C4-2B (cell line): ENCODE results near the gene CNFN.

Experiments used
- H3K27ac ChIP-seq: fragments of 450-650 bp; 2 replicates; pipeline ENCODE4 v1.5.1; 2017
- ZFX ChIP-seq: fragments of 450-650 bp; IDR thresholded peaks from 2 replicates; pipeline ENCODE4 v1.6.1; 2017
- TF ChIP-seq, protein P1 (sequence below): fragments of 450-650 bp; conservative IDR thresholded peaks from 2 replicates; pipeline ENCODE4 v1.5.1; 2017; ENCODE audit warnings: mild to moderate bottlenecking

Gene CNFN

GRCh38 chr19:42370626-42371175 is 19.4 kb downstream of the CNFN start:
- TF ChIP-seq ZFX, result no peak
- TF ChIP-seq, protein P1, sequence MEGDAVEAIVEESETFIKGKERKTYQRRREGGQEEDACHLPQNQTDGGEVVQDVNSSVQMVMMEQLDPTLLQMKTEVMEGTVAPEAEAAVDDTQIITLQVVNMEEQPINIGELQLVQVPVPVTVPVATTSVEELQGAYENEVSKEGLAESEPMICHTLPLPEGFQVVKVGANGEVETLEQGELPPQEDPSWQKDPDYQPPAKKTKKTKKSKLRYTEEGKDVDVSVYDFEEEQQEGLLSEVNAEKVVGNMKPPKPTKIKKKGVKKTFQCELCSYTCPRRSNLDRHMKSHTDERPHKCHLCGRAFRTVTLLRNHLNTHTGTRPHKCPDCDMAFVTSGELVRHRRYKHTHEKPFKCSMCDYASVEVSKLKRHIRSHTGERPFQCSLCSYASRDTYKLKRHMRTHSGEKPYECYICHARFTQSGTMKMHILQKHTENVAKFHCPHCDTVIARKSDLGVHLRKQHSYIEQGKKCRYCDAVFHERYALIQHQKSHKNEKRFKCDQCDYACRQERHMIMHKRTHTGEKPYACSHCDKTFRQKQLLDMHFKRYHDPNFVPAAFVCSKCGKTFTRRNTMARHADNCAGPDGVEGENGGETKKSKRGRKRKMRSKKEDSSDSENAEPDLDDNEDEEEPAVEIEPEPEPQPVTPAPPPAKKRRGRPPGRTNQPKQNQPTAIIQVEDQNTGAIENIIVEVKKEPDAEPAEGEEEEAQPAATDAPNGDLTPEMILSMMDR, result no peak
- H3K27ac ChIP-seq, result no peak overlapping the region

DNA sequence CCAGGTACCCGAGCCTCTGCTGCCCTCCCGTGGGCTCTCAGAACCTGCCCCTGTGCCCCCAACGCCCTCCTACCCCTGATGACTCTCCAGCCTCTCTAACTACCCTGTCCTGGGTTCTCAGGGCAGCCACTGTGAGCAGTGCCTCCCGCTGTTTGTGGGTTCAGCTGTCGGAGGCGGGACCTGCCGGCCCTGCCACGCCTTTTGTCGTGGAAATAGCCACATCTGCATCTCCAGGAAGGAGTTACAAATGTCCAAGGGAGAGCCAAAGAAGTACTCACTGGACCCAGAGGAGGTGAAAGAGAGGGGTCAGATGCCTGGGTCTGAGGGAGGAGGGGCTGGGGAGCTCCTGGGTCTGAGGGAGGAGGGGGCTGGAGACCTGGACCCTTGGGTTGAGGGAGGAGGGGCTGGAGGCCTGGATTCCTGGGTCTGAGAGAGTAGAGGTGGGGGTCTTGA is 20.0 kb downstream of the CNFN start:
- no peak for TF ChIP-seq ZFX
- TF ChIP-seq, protein P1, result no peak
- H3K27ac ChIP-seq, result no peak overlapping the region

DNA sequence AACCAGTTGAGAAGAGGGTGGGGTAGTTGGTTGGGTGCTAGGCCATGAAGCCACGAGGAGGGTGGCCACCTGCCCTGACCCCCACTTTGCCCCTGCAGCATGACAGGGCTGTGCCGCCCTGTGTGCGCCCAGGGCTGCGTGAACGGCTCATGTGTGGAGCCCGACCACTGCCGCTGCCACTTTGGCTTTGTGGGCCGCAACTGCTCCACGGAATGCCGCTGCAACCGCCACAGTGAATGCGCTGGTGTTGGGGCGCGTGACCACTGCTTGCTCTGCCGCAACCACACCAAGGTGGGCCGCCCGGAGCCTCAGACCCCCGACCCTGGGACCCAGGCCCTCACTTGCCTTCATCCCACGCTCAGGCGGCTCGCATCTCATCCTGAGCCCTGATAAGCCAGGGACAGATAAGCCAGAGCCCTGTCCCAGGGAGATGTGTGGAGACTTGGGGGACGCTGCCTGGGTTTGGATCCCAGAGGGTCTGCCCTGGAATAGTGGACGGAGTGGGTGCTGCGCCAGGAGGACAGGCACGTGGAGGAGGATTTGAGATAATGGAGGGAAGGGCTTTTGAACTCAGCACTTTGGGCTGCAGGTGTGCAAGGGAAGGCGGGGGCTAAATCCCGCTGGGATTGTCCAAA is 20.5 kb downstream of the CNFN start:
- H3K27ac ChIP-seq, result no peak overlapping the region
- TF ChIP-seq ZFX, result no peak
- TF ChIP-seq, protein P1, result no peak

GRCh38 chr19:42368765-42369164 is 21.3 kb downstream of the CNFN start:
- TF ChIP-seq, protein P1, result no peak
- TF ChIP-seq ZFX, result no peak
- no peak overlapping the region for H3K27ac ChIP-seq

DNA sequence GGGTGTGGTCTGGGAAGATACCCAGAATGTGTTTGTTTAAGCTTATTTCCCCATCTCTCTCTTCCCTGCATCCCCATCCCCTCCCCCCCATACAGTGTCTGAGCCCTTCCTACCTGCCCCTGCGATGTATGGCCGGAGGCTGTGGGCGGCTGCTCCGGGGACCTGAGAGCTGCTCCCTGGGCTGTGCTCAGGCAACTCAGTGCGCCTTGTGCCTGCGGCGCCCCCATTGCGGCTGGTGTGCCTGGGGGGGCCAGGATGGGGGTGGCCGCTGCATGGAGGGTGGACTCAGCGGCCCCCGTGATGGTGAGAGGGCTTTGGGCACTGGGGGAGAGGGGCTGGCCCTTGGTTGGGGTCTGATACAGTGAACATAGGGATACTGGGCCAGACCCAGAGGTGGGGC is 21.7 kb downstream of the CNFN start:
- TF ChIP-seq, protein P1, result no peak
- TF ChIP-seq ZFX, result no peak
- H3K27ac ChIP-seq, result no peak overlapping the region

- H3K27ac ChIP-seq, result no peak overlapping the region
- TF ChIP-seq ZFX, result no peak
- TF ChIP-seq, protein P1, result no peak
Observed at GRCh38 chr19:42367929-42368328, 22.2 kb downstream of the CNFN start.

- H3K27ac ChIP-seq, result no peak overlapping the region
- TF ChIP-seq, protein P1, result no peak
- no peak for TF ChIP-seq ZFX
Observed at GRCh38 chr19:42366673-42367072, 23.4 kb downstream of the CNFN start.
